Astrocyte of the hippocampus (primary cell): ENCODE data around the gene PBRM1.

Experiments
- DNase-seq: peaks from one replicate; pipeline ENCODE4 v3.0.0; 2011; ENCODE audit warnings: low read depth, low spot score

The PBRM1 gene

DNA sequence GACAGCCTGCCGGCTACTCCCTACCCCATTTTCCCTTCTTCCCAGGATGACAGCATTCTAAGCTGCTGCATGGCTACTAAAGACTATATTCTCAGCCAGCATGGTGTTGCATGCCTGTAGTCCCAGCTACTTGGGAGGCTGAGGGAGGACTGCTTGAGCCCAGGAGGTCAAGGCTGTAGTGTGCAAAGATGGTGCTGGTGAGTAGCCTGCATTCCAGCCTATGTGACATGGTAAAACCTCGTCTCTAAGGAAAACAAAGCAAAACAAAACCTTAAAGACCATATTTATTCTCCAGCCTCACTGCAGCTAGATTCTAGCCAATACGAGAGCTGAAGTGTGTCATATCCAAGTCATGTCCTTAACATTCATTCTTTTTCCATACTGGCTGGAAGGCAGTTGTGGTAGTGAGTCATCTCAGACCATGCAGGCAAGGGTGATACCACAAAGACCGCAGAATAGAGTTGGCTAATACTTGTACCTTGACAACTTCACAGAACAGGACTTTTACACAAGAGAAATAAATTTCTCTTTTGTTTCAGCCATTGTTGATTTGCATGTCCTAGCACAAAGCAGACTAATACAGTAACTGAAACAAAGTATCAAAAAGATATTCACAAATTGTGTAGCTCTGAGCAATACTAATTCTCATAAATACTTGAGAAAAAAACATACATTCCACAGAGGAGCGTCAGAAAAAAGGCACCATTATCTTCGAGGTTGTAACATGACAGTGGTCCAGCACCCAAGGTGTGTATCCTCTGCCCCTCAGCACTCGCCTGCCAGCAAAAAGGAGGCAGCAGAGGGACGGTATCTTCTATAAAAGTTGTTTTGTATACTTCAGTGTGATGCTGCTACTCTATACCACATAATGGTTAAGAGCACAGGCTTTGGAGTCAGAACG lies 14.8 kb downstream of the PBRM1 start:
- DNase-seq: peak; percentile 98

DNA sequence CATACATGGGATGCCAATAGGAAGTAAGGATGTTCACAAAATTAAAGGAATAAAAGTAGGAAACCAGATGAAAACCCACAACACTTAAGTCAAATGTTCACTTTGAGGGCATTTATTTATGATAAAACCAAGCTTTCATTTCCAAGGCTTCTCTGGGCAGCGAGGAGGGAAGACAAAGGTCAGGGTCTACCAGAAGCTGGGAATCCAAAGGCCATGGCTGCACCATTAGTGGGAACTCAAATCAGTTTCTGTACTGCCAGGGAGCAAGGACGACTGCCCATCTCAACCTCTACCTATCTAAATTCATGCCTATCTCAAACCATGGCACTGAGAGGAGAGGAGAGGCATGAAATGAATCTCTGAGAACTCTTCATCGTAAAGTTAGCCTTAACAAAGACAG lies 22.6 kb downstream of the PBRM1 start:
- no peak for DNase-seq

DNA sequence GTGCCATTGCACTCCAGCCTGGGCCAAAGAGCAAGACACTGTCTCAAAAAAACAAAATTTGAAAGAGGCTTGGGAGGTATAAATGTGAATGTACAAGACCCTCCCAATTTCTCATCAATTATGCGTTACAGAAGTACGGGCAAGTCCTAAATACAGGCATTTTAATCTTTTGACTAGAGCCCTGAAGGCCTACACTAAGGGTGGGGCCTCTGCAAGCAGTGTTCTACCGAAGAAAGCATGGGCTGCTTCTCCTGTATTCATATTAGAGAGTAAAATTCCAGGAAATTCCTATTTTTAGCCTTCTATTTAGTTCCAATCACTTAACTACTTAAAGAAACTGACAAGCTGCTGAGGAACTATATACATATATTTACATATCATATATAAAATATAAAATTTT lies 25.7 kb downstream of the PBRM1 start:
- DNase-seq: no peak

DNA sequence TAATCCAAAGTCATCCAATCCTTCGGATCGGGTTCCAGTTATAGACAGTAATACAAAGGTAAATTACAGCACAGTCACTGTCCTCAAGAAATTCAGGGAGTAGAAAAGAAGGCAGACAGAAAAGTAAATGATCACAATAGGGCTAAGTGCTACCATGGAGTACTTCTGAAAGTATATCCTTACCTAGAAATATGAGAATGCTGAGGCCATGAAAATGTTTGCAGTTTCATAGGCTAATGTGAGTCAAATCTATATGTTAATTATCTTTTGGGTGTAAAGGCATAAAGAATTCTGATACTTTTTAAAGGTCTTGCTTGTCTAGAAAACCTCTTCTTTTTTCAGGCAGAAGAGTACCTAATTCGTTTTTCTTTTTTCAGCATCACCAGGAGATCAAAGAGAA lies 29.8 kb downstream of the PBRM1 start:
- no peak for DNase-seq

DNA sequence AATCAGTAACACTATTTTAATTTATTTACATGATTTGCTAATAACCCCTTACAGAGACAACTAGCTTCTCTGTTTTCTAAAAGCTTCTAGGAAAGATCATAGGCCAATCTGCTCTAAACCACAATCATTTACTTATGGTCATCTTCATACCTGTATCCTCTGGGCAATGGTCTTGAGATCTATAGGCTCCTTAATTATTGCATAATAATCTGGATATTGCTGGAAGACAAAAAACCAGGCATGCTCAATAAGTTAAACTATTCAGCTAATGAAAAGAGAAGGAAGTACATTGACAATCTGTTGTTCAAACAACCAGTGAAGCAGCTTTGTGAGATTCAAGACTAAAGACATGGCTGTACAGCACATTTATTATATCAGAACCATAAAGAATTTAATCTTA lies 34.1 kb downstream of the PBRM1 start:
- DNase-seq: no peak

DNA sequence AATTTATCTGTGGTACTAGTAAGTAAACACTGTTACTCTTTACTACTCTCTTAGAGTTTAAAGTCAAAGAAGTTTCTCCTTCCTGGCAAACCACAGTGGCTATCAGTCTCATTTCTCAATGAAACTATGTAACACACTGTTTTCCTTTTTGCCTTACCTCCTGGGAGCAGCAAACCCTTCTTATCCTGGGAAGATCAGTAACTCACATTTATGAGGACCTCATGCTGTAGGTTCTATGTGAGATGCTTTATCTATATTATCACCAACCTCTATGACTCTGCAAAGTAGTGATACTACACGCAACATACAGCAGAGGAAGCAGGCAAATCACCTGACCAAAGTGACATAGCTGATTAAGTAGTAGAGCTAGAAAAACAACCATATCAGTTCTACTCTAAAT lies 35.3 kb downstream of the PBRM1 start:
- DNase-seq: no peak

DNA sequence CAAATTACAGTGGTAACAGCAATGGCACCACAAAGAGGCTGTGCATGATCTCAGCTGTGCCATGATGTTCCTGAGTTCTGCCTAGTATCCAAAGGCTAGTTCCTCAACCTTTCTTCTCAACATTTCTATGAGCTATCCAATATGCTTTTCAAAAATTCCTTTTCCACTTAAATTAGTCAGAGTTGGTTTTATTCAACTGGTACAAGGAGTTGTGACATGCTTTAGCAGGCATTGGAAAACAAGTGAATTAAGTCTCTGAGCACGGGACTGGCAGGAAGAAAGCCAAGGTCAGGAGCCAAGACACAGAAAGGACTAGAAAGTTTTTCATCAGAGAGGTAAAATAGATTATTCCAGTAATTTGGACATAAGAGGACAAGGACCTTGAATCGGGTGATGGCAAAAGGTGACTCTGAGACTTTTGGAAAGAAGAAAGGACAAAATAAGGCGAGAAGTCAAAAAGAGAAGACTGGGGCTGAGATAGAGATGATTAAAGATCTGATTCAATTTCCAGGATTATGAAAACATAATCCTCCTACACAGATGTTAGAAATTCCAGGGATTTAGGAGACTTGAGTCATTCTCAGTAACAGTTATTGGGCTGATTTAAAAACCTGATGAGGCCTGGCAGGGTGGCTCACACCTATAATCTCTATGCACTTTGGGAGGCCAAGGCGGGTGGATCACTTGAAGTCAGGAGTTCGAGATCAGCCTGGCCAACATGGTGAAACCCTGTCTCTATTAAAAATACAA lies 36.1 kb downstream of the PBRM1 start:
- no peak for DNase-seq

DNA sequence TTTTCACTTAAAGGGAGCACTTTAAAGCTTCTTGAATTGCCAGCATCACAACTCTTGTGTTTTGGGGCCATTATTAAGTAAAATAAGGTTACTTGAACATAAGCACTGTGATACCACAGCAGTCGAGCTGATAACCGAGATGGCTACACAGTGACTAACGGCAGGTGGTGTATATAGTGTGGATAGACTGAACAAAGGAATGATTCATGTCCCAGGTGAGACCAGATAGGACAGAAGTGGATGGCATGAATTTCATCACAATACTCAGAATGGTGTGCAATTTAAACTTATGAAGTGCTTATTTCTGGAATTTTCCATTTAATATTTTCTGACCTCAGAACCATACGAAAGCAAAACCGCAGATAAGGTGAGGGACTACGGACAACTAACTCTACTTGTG lies 40.2 kb downstream of the PBRM1 start:
- no peak for DNase-seq

DNA sequence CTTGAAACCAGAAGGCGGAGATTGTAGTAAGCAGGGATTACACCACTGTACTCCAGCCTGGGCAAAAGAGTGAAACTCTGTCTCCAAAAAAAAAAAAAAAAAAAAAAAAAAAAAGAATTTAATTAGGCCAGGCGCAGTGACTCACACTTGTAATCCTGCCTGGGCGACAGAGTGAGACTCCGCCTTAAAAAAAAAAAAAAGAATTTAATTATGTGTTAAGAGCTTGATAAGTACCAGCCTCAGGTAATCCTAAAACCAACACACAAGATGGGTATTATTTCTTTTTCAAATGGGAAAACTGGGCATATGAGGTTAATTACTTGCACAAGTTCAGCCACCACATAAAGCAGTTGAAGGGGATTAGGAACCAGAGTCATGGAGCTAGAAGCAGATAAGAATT lies 49.0 kb downstream of the PBRM1 start:
- DNase-seq: peak; percentile 51

DNA sequence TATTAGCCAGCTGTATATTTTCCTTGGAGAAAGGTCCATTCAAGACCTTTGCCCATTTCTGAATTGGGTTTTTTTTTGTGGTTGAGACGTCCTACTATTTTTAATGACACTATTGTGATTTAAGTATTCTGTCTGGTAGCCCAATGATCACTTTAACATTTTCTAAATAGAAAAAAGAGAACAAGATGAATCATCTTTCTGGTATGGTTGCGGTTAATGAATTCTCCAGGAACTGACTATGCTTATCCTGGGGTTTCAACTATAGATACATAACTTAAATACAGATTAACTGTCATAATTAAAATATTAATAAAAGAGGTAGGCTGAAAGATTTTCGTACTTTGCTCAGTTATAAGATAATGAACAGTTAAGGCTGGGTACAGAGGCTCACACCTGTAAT lies 51.9 kb downstream of the PBRM1 start:
- DNase-seq: peak; percentile 54

DNA sequence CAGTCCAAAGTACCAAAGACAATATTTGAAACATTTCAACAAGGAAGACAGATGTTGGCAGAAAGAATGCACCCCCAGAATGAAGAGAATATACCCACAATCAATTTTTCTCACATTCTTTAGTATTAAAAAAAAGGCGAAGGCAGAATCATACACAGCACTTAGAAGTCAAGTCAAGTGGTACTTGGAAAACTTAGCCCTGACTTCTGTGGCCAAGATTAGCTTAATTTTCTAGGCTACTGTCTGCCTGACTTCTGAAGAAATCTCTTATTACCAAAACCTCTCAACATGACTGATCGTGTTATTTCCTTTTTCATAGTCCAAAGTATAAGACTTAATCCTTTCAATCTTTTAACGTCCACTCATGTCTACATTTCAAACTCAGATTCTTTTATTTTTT lies 60.7 kb downstream of the PBRM1 start:
- DNase-seq: no peak

DNA sequence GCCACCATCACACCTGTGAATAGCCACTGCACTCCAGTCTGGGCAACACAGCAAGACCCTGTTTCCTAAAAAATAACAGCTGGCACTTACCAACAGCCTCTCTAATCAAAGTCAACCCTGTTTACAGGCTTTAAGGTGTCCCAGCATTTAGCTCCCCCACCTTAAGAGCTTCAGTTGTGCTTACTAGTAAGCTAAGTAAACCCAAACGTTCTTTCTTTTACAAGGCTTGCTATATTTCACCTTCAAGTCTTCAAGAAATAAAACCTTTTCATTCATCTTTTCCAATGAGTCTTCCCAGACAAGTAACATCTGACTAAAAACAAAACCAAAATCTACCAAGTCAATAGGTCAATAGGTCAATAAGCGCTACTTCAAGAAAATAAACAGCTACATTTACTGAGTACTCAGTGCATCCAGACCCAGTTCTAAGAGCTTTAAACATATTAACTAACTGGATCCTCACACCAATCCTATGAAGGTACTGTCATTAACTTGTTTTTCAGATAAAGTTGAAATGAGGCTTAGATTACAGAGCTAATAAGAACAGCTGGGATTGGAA lies 62.4 kb downstream of the PBRM1 start:
- DNase-seq: no peak

DNA sequence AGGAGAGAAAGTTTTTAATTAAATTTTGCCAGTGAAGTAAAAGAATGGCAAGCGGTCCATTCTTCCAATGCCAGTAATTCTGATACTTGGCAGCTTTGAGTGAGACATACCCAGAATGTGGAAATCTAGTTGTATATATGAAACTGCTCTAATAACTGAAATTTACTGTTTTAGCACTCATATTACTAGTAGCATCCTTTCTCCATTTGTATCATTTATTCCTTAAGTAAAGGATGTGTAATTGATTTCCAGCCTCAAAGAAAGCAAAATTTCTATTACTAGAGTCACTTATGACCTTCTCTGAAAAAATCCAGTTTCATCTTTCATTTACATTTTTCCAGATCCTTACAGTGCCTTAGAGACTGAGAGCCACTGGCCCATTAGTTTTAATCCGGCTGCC lies 65.1 kb downstream of the PBRM1 start:
- DNase-seq: no peak

DNA sequence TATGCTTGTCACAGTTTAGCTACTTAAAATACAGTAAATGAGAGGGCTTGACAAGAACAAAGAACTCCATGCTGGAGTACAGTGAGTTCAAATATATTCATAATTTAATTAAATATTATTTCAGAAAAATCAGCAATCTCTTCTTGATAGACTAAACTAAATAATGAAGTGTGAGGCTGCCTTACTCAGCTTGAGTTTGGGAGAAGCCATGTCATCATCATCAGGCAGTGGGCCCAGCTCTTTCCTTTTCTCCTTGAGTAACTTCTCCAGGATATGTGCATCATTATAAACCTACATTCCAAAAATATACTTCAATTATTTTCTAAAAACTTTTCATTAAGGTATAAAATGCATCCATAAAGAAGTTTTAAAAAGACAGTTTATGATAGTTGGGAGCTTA lies 70.5 kb downstream of the PBRM1 start:
- no peak for DNase-seq

DNA sequence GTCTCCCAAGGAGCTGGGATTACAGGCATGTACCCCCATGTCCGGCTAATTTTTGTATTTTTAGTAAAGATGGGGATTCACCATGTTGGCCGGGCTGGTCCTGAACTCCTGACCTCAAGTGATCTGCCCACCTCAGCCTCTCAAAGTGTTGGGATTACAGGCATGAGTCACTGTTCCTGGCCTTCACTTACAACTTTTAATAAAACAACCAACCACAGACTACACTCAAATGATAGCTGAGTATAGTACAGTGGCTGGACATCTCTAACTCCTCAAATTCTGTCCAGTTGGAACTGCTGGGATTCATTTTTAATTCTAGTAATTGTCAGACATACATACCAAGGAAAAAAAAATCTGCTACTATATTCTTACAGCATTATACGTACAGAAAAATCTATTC lies 71.0 kb downstream of the PBRM1 start:
- peak; percentile 13 for DNase-seq

DNA sequence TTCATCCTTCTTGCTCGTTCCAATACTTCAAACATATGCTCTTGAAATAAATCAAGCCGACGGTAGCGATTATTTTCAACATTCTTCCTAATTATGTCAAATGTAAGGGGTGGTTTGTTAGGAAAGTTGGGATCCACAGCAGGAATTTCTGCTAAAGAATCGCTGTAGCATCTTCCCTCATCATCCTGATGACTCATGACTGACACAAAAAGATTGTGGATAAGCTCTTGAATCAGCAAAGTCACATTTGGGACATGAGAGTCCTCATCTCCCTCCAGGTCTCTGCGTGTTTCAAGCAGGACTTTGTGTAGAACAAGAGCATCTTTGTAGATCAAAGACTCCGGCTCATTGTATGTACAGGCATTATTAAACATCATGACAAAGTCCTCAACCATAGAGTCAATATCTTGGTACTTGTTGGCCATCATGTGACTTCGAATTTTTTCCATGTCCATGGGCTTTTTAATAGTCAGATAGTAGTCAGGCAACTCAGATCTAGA lies 76.3 kb downstream of the PBRM1 start:
- DNase-seq: no peak

DNA sequence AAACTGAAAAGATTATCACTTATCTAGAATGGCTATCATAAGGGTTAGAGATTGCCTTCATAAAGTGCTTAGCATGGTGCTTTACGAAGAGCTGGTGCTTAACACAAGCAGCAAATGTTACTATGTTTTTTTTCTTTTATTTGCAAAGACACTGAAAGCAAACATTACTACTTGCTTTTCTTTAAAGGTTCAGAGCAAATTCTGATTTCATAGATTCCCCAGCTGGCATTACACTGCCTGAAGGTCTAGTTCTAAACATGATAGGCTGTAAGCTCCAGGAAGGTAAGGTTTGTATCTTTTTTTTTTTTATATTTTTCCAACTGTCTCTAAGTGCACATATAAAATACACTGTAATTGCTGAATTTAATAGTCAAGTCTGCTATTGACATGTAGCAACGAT lies 77.4 kb downstream of the PBRM1 start:
- no peak for DNase-seq

DNA sequence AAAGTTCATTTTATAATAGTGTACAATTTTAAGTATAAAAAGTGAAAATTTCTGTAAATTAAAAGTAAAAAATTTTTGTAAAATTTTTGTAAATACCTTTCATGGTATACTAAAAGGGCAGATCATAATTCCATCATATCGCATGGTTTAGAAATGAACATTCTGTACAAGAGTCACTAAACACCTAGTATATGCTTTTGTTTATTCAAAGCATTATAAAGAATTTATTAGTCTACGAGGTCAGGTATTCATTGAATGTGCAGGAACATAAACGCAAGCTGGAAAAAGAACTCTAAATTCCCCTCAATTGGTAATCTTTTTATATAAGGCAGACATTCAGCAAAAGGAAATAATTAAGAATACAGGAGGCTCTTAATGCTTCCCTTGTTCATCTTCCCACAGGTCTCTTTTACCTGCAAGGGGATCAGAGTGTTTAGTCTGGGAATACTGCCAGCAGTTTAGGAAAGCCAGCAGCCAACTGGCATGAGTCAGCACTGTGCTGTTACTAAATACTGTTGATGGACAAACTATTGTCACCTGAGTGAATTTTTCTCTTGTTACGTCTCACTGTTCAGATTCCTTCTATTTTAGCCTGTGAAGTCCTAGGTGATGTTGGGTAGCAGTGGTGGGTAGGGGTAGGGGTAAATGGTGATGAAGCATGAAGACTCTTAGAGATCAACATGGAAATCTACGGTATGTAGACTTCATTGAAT lies 79.2 kb downstream of the PBRM1 start:
- peak; percentile 74 for DNase-seq

DNA sequence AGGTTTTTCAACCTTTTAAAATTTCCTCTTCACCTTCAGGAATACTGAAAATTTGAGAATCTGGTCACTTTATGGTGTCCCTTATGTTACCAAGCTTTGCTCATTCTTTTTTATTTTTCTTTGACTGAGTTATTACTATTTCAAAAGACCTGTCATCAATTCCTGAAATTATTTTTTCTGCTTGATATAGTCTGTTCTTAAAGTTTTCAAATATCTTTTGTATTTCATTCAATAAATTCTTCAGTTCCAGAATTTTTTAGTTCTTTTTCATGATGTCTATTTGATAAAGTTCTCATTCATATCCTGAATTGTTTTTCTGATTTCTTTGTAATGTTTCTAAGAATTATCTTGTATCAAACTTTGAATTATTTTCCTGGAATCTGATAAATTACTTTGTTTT lies 85.5 kb downstream of the PBRM1 start:
- DNase-seq: no peak

DNA sequence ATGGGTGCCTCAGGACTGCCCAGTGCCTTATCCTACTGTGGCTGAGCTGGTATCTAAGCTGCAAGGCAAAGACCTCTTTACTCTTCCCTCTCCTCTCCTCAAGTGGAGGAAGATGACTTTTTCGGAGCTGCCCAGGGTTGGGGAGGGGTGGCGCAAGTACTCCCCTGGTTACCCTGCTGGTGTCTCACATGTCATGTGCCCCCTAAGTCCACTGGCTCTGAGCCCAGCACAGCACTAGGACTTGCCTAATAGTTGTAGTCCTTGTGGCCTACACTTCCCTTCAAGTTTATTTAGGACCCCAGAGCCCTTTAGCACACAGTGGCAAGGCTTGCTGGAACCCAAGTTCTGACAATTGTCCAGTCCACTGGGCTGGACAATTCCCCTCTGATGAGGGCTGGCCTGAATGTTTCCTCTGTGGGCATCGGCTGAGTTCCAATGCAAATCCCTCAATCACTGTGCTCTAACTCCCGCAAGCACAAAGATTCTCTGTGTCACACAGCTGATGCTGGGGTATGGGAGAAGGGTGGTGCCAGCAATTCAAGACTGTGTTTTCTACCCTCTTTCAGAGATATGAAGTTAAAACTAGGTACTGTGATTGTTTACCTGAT lies 89.0 kb downstream of the PBRM1 start:
- DNase-seq: no peak

DNA sequence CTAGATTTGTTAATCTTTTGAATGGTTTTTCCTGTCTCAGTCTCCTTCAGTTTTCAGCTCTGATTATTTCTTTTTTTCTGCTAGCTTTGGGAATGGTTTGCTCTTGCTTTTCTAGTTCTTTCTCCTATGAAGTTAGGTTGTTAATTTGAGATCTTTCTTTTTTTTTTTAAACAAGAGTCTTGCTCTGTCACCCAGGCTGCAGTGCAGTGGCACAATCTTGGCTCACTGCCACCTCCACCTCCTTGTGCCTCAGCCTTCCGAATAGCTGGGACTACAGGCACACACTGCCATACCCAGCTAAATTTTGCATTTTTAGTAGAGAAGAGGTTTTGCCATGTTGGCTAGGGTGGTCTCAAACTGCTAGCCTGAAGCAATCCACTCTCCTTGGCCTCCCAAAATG lies 92.6 kb downstream of the PBRM1 start:
- peak; percentile 11 for DNase-seq
